AG04450 (cell line): ENCODE results near the gene CST6. TPM values are rescaled to one million over a fixed set of nuclear protein-coding genes. Genes with fewer than 3 reads are reported as not detected.
A peak's percentile ranks its signal among the peaks of the same experiment; 100 is the strongest.

Source experiments
- CTCF ChIA-PET: fragments of 300-600, 350-600 bp; formaldehyde crosslinking; extraction: SDS; loops from one replicate; lab custom pipeline; 2022; ENCODE audit warnings: antibody characterized with exemption, inconsistent platforms; lab: Charles Lee
- POLR2A ChIA-PET: fragments of 350-600 bp; formaldehyde crosslinking; extraction: SDS; loops from one replicate; lab custom pipeline; 2021; ENCODE audit warnings: antibody characterized with exemption, inconsistent platforms; lab: Yijun Ruan, JAX
- DNase-seq: peaks from one replicate; pipeline ENCODE4 v3.0.0-alpha.2; 2011; ENCODE audit warnings: low read depth, low spot score
- H3K27ac ChIP-seq: one replicate; pipeline ENCODE4 v1.5.1; 2012; ENCODE audit warnings: low read depth, low read length, control low read depth
- H3K27me3 ChIP-seq: one replicate; pipeline ENCODE4 v1.6.0; 2012; ENCODE audit warnings: low read length; ENCODE audit not compliant: control insufficient read depth, insufficient read depth
- H3K4me3 ChIP-seq: 2 replicates; pipeline ENCODE4 v1.5.1; 2011; ENCODE audit warnings: mild to moderate bottlenecking, low read depth, low read length, control low read depth
- H3K9me3 ChIP-seq: 2 replicates; pipeline ENCODE4 v1.5.1; 2012; ENCODE audit warnings: low read length; ENCODE audit not compliant: control insufficient read depth, insufficient read depth
- polyA plus RNA-seq: library from polyadenylated mRNA; depleted of rRNA; stranded (reverse); fragments of >200 nt; gene quantifications from 2 replicates; pipeline ENCODE4 v1.2.3, GENCODE V29; 2011
- TF ChIP-seq, protein P1 (sequence below): IDR thresholded peaks from 2 replicates; pipeline ENCODE4 v1.5.1; 2011; ENCODE audit warnings: low read depth, low read length, control low read depth, inconsistent platforms

The CST6 gene
- polyA plus RNA-seq, 1 experiment, result 0.69 TPM

DNA sequence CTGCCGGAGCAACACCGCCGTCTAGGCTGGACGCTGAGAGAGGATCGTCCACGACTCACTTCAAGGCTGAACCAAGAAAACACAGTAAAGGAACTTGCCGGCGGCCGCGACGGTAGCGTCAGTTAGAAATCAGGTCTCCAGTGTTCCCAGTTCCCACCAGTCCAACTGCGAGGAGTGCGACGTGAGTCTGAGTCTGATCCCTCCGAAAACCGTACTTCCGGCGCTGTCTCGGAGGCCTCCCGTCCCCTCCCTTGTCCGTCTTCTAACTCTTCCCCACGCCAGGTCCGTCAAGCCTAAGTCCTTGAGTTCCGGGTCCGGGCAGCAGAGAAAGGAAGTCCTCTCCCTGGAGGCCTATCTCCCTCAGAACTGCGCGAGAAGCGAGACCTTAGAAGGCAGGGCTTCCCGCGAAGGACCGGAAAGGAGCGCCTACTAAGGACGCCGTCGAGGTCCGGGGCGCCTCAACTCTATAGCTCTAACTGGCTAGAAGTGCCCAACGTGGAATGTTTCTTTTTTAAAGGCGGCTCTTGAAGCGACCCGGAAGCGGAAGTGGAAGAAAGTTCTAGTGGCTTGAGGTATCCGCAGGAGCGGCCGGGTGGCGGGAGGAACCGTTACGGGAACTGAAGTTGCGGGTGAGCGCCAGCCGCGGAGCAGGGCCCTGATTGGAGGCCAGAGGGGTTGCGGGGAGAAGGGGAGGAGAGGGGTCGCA, 9.7 kb upstream of the CST6 start, which contains the start of the genes BANF1 and EIF1AD:
Gene BANF1 (plus strand): TSS at position 562 of the 706 bp plus-strand sequence. CDS start 748 bp downstream, outside the sequence.
Gene EIF1AD (minus strand): TSS at position 216 of the 706 bp plus-strand sequence. CDS start 1,768 bp downstream, outside the sequence.
- Histone ChIP-seq H3K27ac (peak within 1 kb of the TSS; percentile 99), H3K27me3 (no peaks in the 10 kb centered on the region), H3K9me3 (no peaks in the 10 kb centered on the region; the same call in 1 of the 2 replicates), H3K4me3 (peak within 1 kb of the TSS; percentile 75)
- CTCF ChIA-PET, result interaction anchor here (0.7 to 1.2 kb wide), 4 partner anchors 21 to 142 kb away, joined by 3 to 7 read pairs (median 4); partner anchors contain the start of gene MUS81
- TF ChIP-seq, protein P1, sequence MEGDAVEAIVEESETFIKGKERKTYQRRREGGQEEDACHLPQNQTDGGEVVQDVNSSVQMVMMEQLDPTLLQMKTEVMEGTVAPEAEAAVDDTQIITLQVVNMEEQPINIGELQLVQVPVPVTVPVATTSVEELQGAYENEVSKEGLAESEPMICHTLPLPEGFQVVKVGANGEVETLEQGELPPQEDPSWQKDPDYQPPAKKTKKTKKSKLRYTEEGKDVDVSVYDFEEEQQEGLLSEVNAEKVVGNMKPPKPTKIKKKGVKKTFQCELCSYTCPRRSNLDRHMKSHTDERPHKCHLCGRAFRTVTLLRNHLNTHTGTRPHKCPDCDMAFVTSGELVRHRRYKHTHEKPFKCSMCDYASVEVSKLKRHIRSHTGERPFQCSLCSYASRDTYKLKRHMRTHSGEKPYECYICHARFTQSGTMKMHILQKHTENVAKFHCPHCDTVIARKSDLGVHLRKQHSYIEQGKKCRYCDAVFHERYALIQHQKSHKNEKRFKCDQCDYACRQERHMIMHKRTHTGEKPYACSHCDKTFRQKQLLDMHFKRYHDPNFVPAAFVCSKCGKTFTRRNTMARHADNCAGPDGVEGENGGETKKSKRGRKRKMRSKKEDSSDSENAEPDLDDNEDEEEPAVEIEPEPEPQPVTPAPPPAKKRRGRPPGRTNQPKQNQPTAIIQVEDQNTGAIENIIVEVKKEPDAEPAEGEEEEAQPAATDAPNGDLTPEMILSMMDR, result no peak
- POLR2A ChIA-PET, result interaction anchor here (0.5 to 1.7 kb wide), 14 partner anchors 20 to 495 kb away, joined by 3 to 8 read pairs (median 4); partner anchors contain the start of genes CCDC85B, CFL1, FIBP and SART1
- peak; percentile 94 for DNase-seq

DNA sequence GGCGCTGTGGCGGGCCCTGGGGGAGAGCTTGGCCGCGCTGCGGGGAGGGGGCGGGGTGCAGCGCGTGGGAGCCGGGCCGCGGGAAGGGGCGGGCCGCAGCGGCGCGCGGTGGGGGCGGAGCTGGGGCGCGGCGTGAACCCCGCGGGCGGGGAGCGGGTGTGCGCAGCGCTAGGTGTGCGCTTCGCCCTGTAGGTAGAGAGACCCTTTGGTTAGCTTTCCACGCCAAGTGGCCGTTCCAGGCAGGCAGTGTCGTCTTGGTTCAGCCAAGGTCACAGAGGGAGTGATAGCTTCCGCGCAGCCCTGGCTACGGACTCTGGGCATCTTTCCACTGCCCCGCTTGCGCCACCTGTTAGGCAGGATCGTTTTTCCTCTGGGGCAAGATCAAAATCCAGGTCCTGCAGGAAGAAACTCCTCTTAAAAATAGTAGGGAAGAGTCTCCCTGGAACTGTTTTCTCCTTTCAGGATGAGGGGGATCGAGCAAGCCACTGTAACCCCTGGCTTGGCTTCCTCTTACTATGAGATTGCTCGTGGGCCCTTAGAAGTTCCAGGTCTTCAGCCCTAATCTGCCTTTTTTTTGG, 9.1 kb upstream of the CST6 start:
- Histone ChIP-seq H3K27me3 (no peaks in the 10 kb centered on the region), H3K9me3 (no peaks in the 10 kb centered on the region; the same call in 1 of the 2 replicates), H3K27ac (peak overlapping the region; percentile 99), H3K4me3 (peak overlapping the region; percentile 75)
- DNase-seq, result no peak
- TF ChIP-seq, protein P1, result peak; percentile 28
- ChIA-PET POLR2A (interaction anchor here (0.5 to 1.7 kb wide), 12 partner anchors 20 to 841 kb away, joined by 3 to 8 read pairs (median 4); partner anchors contain the start of genes CCDC85B, CFL1, FIBP and RCE1), CTCF (interaction anchor here (0.7 to 1.2 kb wide), 5 partner anchors 20 to 143 kb away, joined by 3 to 7 read pairs (median 3); partner anchors contain the start of genes FIBP and MUS81)

DNA sequence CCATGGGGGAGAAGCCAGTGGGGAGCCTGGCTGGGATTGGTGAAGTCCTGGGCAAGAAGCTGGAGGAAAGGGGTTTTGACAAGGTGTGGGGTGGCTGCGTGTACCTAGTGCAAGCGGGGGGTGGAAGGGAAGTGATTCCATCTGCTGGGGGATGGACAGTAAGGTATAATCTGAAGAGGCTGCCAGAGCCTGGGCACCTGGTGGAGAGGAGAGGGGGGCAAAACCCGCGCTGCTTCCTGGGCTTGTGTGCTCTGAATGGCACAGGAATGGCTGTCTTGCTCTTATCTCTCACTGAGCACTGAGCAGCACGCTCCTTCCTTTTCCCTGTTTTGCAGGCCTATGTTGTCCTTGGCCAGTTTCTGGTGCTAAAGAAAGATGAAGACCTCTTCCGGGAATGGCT, 8.5 kb upstream of the CST6 start:
- H3K9me3 ChIP-seq, result no peaks in the 10 kb centered on the region; the same call in 1 of the 2 replicates
- no peak for DNase-seq
- TF ChIP-seq, protein P1, result no peak
- no peaks in the 10 kb centered on the region for H3K27me3 ChIP-seq
- POLR2A ChIA-PET, result interaction anchor here (0.7 to 1.7 kb wide), 5 partner anchors 19 to 840 kb away, joined by 3 to 8 read pairs (median 4); partner anchors contain the start of genes CFL1, FIBP, RCE1 and SART1
- CTCF ChIA-PET, result interaction anchor here (0.7 to 1.2 kb wide), 3 partner anchors 19 to 143 kb away, joined by 3 to 7 read pairs (median 3); partner anchors contain the start of genes FIBP and MUS81
- H3K4me3 ChIP-seq, result peak overlapping the region; percentile 75
- H3K27ac ChIP-seq, result no peak overlapping the region

DNA sequence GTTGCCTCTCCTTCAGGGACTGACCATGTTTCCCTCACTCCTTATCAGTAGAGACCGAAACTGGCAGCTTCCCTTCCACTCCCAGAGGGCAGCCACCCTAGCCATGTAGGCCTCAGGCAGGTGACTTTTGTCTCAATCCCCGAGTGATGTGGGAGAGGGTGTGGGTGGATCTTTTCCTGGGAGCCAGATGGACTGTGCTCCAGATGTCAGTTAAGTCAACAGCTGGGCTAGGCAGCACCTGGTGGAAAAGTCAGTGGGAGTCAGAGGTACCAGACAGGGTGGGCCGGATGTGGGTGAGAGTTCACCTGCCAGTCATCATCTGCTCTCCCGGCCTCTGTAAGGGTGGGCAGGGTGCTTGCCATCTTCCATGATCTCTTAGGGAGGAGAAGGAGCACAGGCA, 7.6 kb upstream of the CST6 start:
- Histone ChIP-seq H3K9me3 (no peaks in the 10 kb centered on the region; the same call in 1 of the 2 replicates), H3K27me3 (no peaks in the 10 kb centered on the region), H3K4me3 (no peak overlapping the region), H3K27ac (no peak overlapping the region)
- DNase-seq, result no peak
- TF ChIP-seq, protein P1, result no peak
- ChIA-PET CTCF (interaction anchor here (1.6 kb wide), 1 partner anchor 18 kb away, joined by 5 read pairs; no protein-coding TSS in a partner anchor), POLR2A (no interaction called here)
